DND-41 (cell line): ENCODE results near the gene CCS.

ENCODE experiments used
- ATAC-seq: fragments of 200-7000 bp; cut with Tn5 transposase; 3 replicates; pipeline ENCODE4 v1.9.1; 2021; ENCODE audit warnings: low read depth; ENCODE audit not compliant: insufficient read depth
- DNase-seq: peaks from one replicate; pipeline ENCODE4 v3.0.0-alpha.2; 2020
- H2AFZ ChIP-seq: 2 replicates; pipeline ENCODE4 v1.6.0; 2012; ENCODE audit warnings: low read depth, low read length
- H3K27ac ChIP-seq: 2 replicates; pipeline ENCODE4 v1.5.1; 2012; ENCODE audit warnings: low read length, inconsistent platforms
- H3K27me3 ChIP-seq: fragments of 200-600 bp; sonication (generic); 2 replicates; pipeline ENCODE4 v1.6.0; 2012; ENCODE audit warnings: low read length, mild to moderate bottlenecking, inconsistent platforms; ENCODE audit not compliant: insufficient read depth, poor library complexity
- H3K36me3 ChIP-seq: 2 replicates; pipeline ENCODE4 v1.5.1; 2012; ENCODE audit warnings: low read length, inconsistent platforms; ENCODE audit not compliant: insufficient read depth
- H3K4me1 ChIP-seq: 2 replicates; pipeline ENCODE4 v1.5.1; 2012; ENCODE audit warnings: mild to moderate bottlenecking, low read length; ENCODE audit not compliant: insufficient read depth
- H3K4me2 ChIP-seq: 2 replicates; pipeline ENCODE4 v1.6.0; 2012; ENCODE audit warnings: mild to moderate bottlenecking, moderate library complexity, low read length, inconsistent platforms; ENCODE audit not compliant: insufficient read depth
- H3K4me3 ChIP-seq, 2 experiments: fragments of 200-600 bp in 1 of 2; shearing (Covaris generic) in 1 of 2; 2 replicates each; pipeline ENCODE4 v1.5.1; 2012 to 2016; ENCODE audit warnings: inconsistent platforms in 2 of 2, low read length in 2 of 2, mild to moderate bottlenecking in 2 of 2, low read depth in 1 of 2, moderate library complexity in 1 of 2
- H3K79me2 ChIP-seq: 2 replicates; pipeline ENCODE4 v1.6.0; 2012; ENCODE audit warnings: low read length, inconsistent platforms; ENCODE audit not compliant: insufficient read depth
- H3K9ac ChIP-seq: 2 replicates; pipeline ENCODE4 v1.6.0; 2012; ENCODE audit warnings: low read depth, mild to moderate bottlenecking, inconsistent platforms, low read length, moderate library complexity
- H3K9me3 ChIP-seq: 2 replicates; pipeline ENCODE4 v1.5.1; 2012; ENCODE audit warnings: low read length, moderate library complexity, mild to moderate bottlenecking, inconsistent platforms; ENCODE audit not compliant: insufficient read depth, severe bottlenecking
- H4K20me1 ChIP-seq: 2 replicates; pipeline ENCODE4 v1.6.0; 2012; ENCODE audit warnings: low read length; ENCODE audit not compliant: insufficient read depth
- CTCF ChIP-seq: IDR thresholded peaks from 2 replicates; pipeline ENCODE4 v1.5.1; 2012; ENCODE audit warnings: borderline replicate concordance, low read length, moderate library complexity, mild to moderate bottlenecking; ENCODE audit not compliant: poor library complexity, severe bottlenecking; ENCODE audit errors: extremely low read depth
- EZH2 ChIP-seq: IDR thresholded peaks from 3 replicates; pipeline ENCODE4 v1.6.1; 2012; ENCODE audit warnings: borderline replicate concordance, low read depth, mild to moderate bottlenecking, moderate library complexity, low read length, inconsistent platforms; ENCODE audit not compliant: severe bottlenecking

Gene CCS

GRCh38 chr11:66609721-66610617, 17.0 kb downstream of the CCS start:
- no peaks in the 10 kb centered on the region for H3K27me3 ChIP-seq
- H4K20me1 ChIP-seq, result no peaks in the 10 kb centered on the region
- TF ChIP-seq EZH2, result no peak
- no peak for TF ChIP-seq CTCF
- H2AFZ ChIP-seq, result no peak overlapping the region
- H3K36me3 ChIP-seq, result peaks cover 9% of the 10 kb centered on the region
- no peak overlapping the region for H3K27ac ChIP-seq
- H3K4me2 ChIP-seq, result no peak overlapping the region
- no peak overlapping the region for H3K4me3 ChIP-seq
- H3K79me2 ChIP-seq, result peaks cover 4% of the 10 kb centered on the region
- peaks cover 4% of the 10 kb centered on the region for H3K4me1 ChIP-seq
- H3K9me3 ChIP-seq, result no peaks in the 10 kb centered on the region
- DNase-seq (no peak), ATAC-seq (no peak)
- no peak overlapping the region for H3K9ac ChIP-seq

DNA sequence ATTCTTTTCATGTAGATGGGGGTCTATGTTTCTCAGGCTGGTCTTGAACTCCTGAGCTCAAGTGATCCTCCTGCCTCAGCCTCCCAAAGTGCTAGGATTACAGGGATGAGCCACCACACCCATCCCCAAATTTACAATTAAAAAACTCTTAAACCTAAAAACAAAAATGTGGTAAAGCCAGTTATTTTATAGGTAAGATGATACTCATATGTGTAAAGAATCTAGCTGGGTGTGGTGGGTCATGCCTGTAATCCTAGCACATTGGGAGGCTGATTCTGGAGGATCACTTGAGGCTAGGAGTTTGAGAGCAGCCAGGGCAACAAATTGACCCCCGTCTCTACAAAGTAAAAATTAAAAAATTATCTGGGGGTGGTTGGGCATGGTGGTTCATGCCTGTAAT, 19.5 kb downstream of the CCS start:
- Histone ChIP-seq H3K36me3 (peaks cover 9% of the 10 kb centered on the region), H3K4me2 (no peak overlapping the region), H3K4me1 (peaks cover 12% of the 10 kb centered on the region), H3K27me3 (no peaks in the 10 kb centered on the region), H3K27ac (no peak overlapping the region), H3K9me3 (no peaks in the 10 kb centered on the region), H2AFZ (no peak overlapping the region), H3K4me3 (no peak overlapping the region), H3K79me2 (peaks cover 27% of the 10 kb centered on the region), H3K9ac (no peak overlapping the region), H4K20me1 (peaks cover 9% of the 10 kb centered on the region)
- DNase-seq (no peak), ATAC-seq (no peak)
- TF ChIP-seq EZH2, result no peak
- no peak for TF ChIP-seq CTCF

DNA sequence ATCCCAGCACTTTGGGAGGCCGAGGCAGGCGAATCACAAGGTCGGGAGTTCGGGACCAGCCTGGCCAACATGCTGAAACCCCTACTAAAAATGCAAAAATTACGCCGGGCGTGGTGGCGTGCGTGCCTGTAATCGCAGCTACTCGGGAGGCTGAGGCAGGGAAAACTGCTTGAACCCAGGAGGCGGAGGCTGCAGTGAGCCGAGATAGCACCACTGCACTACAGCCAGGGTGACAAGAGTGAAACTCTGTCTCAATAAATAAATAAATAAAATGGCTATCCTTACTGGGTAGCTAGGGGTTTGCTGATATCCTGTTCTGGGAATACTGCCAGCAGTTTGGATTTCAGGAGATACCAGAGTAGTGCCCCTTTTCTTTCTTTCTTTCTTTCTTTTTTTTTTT, 21.1 kb downstream of the CCS start:
- Histone ChIP-seq H3K27ac (no peak overlapping the region), H3K4me1 (peaks cover 28% of the 10 kb centered on the region), H3K9ac (no peak overlapping the region), H4K20me1 (peaks cover 25% of the 10 kb centered on the region), H3K9me3 (no peaks in the 10 kb centered on the region), H3K4me3 (no peak overlapping the region), H3K4me2 (no peak overlapping the region), H3K36me3 (peaks cover 25% of the 10 kb centered on the region), H3K79me2 (peaks cover 43% of the 10 kb centered on the region), H3K27me3 (no peaks in the 10 kb centered on the region), H2AFZ (no peak overlapping the region)
- TF ChIP-seq CTCF (no peak), EZH2 (no peak)
- DNase-seq (no peak), ATAC-seq (no peak)
